ENCODE measurements around the gene PLXNA1.

Gene PLXNA1

GRCh38 chr3:126982471-126983175, at the start of gene PLXNA1:
Gene PLXNA1, plus strand, starts transcription at chr3:126983115. Its CDS starts 5,479 bp downstream, at chr3:126988594.
- peak; percentile 69 for DNase-seq (ENCODE audit: low read depth)

- DNase-seq (ENCODE audit: low read depth) = no peak
Measured at GRCh38 chr3:126934031-126934531, 48.8 kb upstream of the PLXNA1 start.

- no peak for DNase-seq (ENCODE audit: low read depth)
Measured at GRCh38 chr3:126934991-126935390, 47.9 kb upstream of the PLXNA1 start.

DNA sequence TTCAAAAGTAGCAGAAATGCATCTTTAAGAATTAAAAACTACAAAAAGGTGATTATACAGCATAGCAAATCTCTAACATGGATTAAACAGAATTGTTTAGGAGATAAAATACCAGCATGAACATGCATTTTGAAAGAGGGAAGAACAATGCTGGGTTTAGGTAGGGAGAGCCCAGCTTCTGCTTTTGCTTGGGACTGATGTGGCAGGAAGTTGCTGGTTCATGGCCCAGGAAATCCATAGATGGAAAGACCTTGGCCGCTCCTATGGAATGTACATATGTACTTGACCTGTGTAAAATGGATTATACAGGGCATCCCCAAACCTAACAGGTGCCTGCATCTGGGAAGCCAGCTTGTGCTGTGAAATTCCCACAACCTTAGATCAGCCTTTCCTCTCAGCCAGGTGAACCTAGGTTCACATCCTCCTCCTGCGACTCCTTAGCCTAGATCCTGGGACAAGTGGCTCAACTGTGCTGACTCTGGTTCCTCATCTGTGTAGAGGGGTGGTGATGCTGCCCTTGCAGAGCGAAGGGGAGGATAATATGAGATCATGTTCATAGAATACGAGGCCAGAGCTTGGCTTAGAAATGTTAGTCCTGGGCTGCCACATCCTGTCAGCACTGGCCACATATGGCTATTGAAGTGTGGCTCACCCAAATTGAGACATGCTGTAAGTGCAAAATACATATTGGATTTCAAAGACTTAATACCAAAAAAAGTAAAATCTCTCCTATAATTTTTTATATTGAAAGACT, 47.0 kb upstream of the PLXNA1 start:
- no peak for DNase-seq (ENCODE audit: low read depth)

GRCh38 chr3:126936853-126937425, 46.0 kb upstream of the PLXNA1 start:
- DNase-seq (ENCODE audit: low read depth) = no peak

GRCh38 chr3:126937533-126937932, 45.4 kb upstream of the PLXNA1 start:
- DNase-seq (ENCODE audit: low read depth) = no peak

- DNase-seq (ENCODE audit: low read depth) = no peak
Measured at GRCh38 chr3:126937973-126938372, 44.9 kb upstream of the PLXNA1 start.

GRCh38 chr3:126938520-126939337, 44.2 kb upstream of the PLXNA1 start:
- DNase-seq (ENCODE audit: low read depth) = no peak

GRCh38 chr3:126939338-126939718, 43.6 kb upstream of the PLXNA1 start:
- no peak for DNase-seq (ENCODE audit: low read depth)

GRCh38 chr3:126939733-126940132, 43.2 kb upstream of the PLXNA1 start:
- DNase-seq (ENCODE audit: low read depth) = no peak

GRCh38 chr3:126941721-126942270, 41.1 kb upstream of the PLXNA1 start:
- no peak for DNase-seq (ENCODE audit: low read depth)

DNA sequence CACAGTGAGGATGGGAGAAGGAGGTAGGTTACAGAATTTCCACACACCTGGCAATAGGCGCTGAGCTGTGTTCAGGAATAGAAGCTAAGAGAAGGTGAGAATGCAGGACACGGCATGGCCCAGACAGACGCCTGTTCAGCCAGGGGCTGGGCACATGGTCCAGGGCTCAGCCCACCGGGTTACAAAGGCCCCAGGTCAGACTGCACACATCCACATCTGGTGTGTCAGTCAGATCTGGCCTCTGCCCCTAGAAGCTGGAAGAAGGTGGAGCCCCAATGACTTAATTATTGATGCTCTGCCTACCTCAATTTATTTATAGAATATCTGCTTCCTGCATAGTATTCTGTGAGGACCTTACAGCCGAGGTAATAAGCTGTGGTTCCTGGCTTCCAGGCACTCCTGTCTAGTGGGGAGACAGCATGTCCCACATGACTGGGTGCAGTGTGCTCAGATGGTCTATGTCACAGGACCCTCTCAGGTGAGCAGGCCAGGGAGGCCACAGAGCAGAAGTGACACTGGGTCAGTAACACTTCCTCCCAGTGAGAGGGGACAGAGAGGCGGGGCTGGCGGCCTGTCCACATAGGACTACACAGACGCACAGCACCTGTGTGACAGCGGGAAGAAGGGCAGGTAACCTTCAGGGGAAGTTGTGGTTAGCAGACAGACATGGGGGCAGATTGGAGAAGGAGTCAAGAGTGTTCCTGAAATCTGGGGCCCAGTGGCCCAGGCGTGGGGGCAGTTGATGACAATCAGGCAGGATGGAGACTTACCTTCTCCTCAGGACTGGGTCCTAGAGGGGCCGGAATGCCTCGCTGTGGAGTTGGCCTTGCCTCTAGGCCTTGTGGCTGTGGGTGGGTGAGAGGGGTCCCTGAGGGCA, 38.6 kb upstream of the PLXNA1 start:
- no peak for DNase-seq (ENCODE audit: low read depth)

- no peak for DNase-seq (ENCODE audit: low read depth)
Measured at GRCh38 chr3:126945171-126945721, 37.7 kb upstream of the PLXNA1 start.

DNA sequence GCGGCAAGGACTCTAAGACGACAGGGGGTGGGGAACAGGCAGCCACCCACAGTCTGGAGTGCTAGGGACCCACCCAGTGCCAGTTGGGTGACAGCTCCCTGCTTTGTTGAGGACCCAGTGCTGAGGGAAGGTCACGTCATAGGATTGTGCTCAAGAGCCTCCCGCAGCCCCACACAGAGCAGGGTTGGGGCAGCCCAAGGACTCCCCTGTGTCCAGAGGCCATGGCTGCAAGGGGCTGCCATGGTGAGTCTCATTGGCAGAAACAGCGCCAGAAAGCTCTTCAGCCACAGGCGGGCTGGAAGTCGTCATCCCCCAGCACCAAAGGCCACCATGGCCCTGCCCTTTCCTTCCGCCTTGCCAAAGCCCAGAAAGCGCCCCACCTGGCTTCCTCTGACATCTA, 37.0 kb upstream of the PLXNA1 start:
- no peak for DNase-seq (ENCODE audit: low read depth)

GRCh38 chr3:126946405-126946804, 36.5 kb upstream of the PLXNA1 start:
- DNase-seq (ENCODE audit: low read depth) = no peak

GRCh38 chr3:126947429-126947828, 35.5 kb upstream of the PLXNA1 start:
- no peak for DNase-seq (ENCODE audit: low read depth)

DNA sequence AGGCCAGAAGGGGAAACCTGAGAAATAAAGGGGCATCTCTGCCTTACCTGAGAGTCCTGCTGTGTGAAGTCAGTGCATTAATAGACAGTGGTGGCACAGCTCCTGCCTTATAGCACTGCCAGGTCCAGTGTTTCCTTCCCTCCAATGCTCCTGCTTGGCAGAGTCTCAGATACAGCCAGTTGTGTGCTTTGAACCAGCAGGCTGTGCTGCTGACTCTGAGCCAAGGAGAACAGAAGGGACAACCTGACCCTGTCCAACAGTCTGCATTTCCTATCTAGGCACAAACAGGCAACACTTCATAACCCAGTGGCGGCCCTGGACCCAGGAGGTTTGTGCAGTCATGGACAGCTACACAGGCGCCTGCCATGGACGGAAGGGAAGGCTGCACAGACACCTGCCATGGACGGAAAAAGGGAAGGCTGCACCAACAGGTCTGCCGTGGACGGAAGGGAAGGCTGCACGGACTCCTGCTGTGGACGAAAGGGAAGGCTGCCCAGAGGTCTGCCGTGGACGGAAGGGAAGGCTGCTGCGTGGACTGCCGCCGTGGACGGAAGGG, 33.9 kb upstream of the PLXNA1 start:
- DNase-seq (ENCODE audit: low read depth) = no peak

GRCh38 chr3:126951561-126951960, 31.4 kb upstream of the PLXNA1 start:
- DNase-seq (ENCODE audit: low read depth) = no peak

GRCh38 chr3:126952261-126952982, 30.5 kb upstream of the PLXNA1 start:
- no peak for DNase-seq (ENCODE audit: low read depth)

All from stimulated activated CD8-positive, alpha-beta memory T cell treated with anti-CD3 and anti-CD28 coated beads, Interleukin-15, amount 100 ng/mL, for 1 hour (primary cell).